Measurements from ENCODE around the gene GNRH2. TPM values are rescaled to one million over a fixed set of nuclear protein-coding genes. Genes with fewer than 3 reads are reported as not detected.

GNRH2 gene, protein sequence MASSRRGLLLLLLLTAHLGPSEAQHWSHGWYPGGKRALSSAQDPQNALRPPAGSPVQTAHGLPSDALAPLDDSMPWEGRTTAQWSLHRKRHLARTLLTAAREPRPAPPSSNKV
- total RNA-seq (ENCODE audit: low replicate concordance): 0.37 TPM in 1 of 2 replicates, not detected in the other

DNA sequence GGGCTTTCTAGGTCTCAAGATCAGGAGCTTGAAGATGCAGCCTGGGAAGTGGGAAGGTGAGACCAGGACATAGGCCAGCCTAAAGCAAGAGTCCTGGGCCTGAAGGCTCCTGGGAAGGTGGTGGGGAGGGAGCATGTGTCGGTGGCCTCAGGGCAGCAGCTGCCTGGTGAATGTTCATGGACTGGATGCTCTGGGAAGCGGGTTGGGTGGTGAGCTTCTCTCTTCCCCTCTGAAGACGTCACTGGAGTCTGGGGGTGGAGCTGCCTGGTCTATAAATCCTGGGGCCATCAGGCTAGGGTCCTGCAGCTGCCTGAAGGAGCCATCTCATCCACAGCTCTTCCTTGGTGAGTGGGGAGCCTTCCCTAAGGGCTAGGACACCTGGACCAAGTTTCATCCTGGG lies at the start of gene GNRH2:
GNRH2 (plus strand) TSS at position 301 of the 400 bp plus-strand sequence. CDS start 793 bp downstream, outside the sequence.
- no peak within 1 kb of the TSS for H3K27ac ChIP-seq
- peaks cover 14% of the 10 kb centered on the region for H4K20me1 ChIP-seq (ENCODE audit: low read depth)
- H2AFZ ChIP-seq (replicated peaks): no peak within 1 kb of the TSS
- Mint-ChIP-seq H3K36me3 (peaks cover 23% of the 10 kb centered on the region), H3K9me3 (no peaks in the 10 kb centered on the region), H3K27ac (no peak within 1 kb of the TSS), H3K27me3 (ENCODE audit: insufficient read depth, low read depth) (peaks cover 3% of the 10 kb centered on the region), H3K4me3 (peak within 1 kb of the TSS; percentile 24), H3K4me1 (peaks cover 23% of the 10 kb centered on the region)
- no peak within 1 kb of the TSS for H3K4me2 ChIP-seq
- no peak within 1 kb of the TSS for H3K4me3 ChIP-seq
- no peaks in the 10 kb centered on the region for H3K27me3 ChIP-seq
- peaks cover 16% of the 10 kb centered on the region for H3K79me2 ChIP-seq (ENCODE audit: low read depth)
- no peaks in the 10 kb centered on the region for H3K9me3 ChIP-seq (ENCODE audit: low read depth)
- no peak for DNase-seq (ENCODE audit: low spot score)
- no peak within 1 kb of the TSS for H3K9ac ChIP-seq
- TF ChIP-seq, protein P1, sequence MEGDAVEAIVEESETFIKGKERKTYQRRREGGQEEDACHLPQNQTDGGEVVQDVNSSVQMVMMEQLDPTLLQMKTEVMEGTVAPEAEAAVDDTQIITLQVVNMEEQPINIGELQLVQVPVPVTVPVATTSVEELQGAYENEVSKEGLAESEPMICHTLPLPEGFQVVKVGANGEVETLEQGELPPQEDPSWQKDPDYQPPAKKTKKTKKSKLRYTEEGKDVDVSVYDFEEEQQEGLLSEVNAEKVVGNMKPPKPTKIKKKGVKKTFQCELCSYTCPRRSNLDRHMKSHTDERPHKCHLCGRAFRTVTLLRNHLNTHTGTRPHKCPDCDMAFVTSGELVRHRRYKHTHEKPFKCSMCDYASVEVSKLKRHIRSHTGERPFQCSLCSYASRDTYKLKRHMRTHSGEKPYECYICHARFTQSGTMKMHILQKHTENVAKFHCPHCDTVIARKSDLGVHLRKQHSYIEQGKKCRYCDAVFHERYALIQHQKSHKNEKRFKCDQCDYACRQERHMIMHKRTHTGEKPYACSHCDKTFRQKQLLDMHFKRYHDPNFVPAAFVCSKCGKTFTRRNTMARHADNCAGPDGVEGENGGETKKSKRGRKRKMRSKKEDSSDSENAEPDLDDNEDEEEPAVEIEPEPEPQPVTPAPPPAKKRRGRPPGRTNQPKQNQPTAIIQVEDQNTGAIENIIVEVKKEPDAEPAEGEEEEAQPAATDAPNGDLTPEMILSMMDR (IDR thresholded peaks at IDR 0.05): no peak
- TF ChIP-seq EZH2 (IDR thresholded peaks at IDR 0.05) (no peak), EZH2phosphoT487 (IDR thresholded peaks at IDR 0.05) (no peak)
- peaks cover 7% of the 10 kb centered on the region for H3K36me3 ChIP-seq
- peaks cover 3% of the 10 kb centered on the region for H3K4me1 ChIP-seq
- H3F3A ChIP-seq (ENCODE audit: low read depth): peaks cover 11% of the 10 kb centered on the region

DNA sequence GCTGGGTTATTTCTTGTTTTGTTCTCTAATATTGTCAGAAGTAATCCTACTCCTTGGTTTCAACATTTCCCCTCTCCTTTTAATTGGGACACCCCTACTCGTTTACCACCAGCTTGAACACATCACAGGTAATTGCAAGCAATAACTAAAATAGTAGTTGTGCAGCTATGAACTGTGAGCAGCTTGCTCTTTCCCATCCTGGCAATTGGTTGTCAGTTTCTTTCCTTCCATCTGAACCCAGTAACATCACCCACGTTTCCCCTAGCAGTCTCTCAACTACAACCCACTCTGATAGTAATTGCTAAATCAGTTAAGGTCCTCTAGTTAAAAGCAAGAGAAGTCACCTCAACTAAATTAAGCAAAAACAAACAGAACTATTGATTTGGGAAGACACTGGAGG lies 47.6 kb upstream of the GNRH2 start:
- Histone ChIP-seq H3K9ac (no peak overlapping the region), H3K4me1 (no peaks in the 10 kb centered on the region), H3K4me2 (no peak overlapping the region), H2AFZ (replicated peaks) (no peak overlapping the region), H4K20me1 (ENCODE audit: low read depth) (peaks cover 7% of the 10 kb centered on the region), H3K4me3 (no peak overlapping the region), H3K27ac (no peak overlapping the region), H3K9me3 (ENCODE audit: low read depth) (no peaks in the 10 kb centered on the region), H3K36me3 (peaks cover 5% of the 10 kb centered on the region), H3K79me2 (ENCODE audit: low read depth) (no peaks in the 10 kb centered on the region), H3K27me3 (no peaks in the 10 kb centered on the region), H3F3A (ENCODE audit: low read depth) (peaks cover 12% of the 10 kb centered on the region)
- Mint-ChIP-seq H3K27ac (no peak overlapping the region), H3K9me3 (no peaks in the 10 kb centered on the region), H3K4me1 (no peaks in the 10 kb centered on the region), H3K36me3 (peaks cover 30% of the 10 kb centered on the region), H3K4me3 (no peak overlapping the region), H3K27me3 (ENCODE audit: insufficient read depth, low read depth) (peaks cover 2% of the 10 kb centered on the region)
- no peak for DNase-seq (ENCODE audit: low spot score)
- TF ChIP-seq, protein P1 (IDR thresholded peaks at IDR 0.05): no peak

DNA sequence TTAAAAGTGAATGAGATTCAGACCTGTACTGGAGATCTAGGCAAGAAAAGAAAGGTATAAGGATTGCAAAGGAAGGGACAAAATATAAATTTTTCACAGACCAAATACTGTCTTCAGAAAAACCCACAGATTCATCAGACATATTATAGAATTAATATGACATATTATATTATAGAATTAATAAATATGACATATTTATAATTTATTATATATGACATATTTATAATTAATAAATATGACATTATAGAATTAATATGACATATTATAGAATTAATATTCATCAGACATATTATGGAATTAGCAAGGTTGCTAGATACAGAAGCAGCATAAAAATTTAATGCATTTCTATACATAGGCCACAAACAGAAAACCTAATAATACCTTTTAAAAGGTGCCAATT lies 44.7 kb upstream of the GNRH2 start:
- Mint-ChIP-seq H3K4me1 (no peaks in the 10 kb centered on the region), H3K9me3 (no peaks in the 10 kb centered on the region), H3K27me3 (ENCODE audit: insufficient read depth, low read depth) (peaks cover 2% of the 10 kb centered on the region), H3K27ac (no peak overlapping the region), H3K4me3 (no peak overlapping the region), H3K36me3 (peaks cover 10% of the 10 kb centered on the region)
- no peak for DNase-seq (ENCODE audit: low spot score)
- Histone ChIP-seq H3K9me3 (ENCODE audit: low read depth) (no peaks in the 10 kb centered on the region), H3K4me3 (no peak overlapping the region), H2AFZ (replicated peaks) (no peak overlapping the region), H3K79me2 (ENCODE audit: low read depth) (no peaks in the 10 kb centered on the region), H3K4me2 (no peak overlapping the region), H3F3A (ENCODE audit: low read depth) (peaks cover 12% of the 10 kb centered on the region), H3K27ac (no peak overlapping the region), H3K9ac (no peak overlapping the region), H3K4me1 (no peaks in the 10 kb centered on the region), H3K27me3 (no peaks in the 10 kb centered on the region), H3K36me3 (peaks cover 5% of the 10 kb centered on the region), H4K20me1 (ENCODE audit: low read depth) (peaks cover 11% of the 10 kb centered on the region)
- no peak for TF ChIP-seq EZH2 (IDR thresholded peaks at IDR 0.05)
- TF ChIP-seq EZH2phosphoT487 (IDR thresholded peaks at IDR 0.05): no peak
- TF ChIP-seq, protein P1 (IDR thresholded peaks at IDR 0.05): no peak

All from neural progenitor cell (in vitro differentiated cells).